ENCODE measurements around the gene DSTN.
A peak's percentile ranks its signal among the peaks of the same experiment; 100 is the strongest.

DSTN gene

DNA sequence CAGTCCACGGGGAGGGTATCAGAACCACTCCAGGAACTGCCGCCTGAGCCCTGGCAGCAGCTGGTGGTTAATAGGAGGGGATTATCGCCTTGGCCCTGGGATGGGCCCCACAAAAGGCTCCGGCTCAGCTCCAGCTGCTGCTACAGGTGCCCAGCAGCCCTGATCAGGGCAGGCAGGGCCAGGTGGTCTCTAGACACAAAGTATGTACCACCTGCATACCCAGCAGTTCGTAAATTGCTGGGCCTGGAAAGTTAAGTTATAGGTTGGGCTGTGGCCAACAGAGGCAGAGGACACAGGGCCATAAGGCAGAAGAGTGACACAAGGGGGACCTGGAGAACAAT is 77.1 kb downstream of the DSTN start:
- Histone ChIP-seq H3K4me3 (ENCODE audit: low read length, poor library complexity, severe bottlenecking) (no peak overlapping the region), H3F3A (ENCODE audit: low read depth) (no peaks in the 10 kb centered on the region), H4K20me1 (ENCODE audit: insufficient read depth, low read length, poor library complexity, severe bottlenecking) (no peaks in the 10 kb centered on the region), H2AFZ (ENCODE audit: low read length) (no peak overlapping the region), H3K4me1 (ENCODE audit: insufficient read depth, low read length, poor library complexity, severe bottlenecking) (peaks cover 36% of the 10 kb centered on the region), H3K9me3 (ENCODE audit: insufficient read depth, low read depth, low read length) (no peaks in the 10 kb centered on the region), H3K9ac (ENCODE audit: low read depth, low read length, poor library complexity, severe bottlenecking) (peak overlapping the region; percentile 47), H3K36me3 (ENCODE audit: insufficient read depth, low read length) (peaks cover 10% of the 10 kb centered on the region; the same call in 1 of the 2 replicates), H3K4me2 (ENCODE audit: low read depth, low read length, poor library complexity, severe bottlenecking) (no peak overlapping the region), H3K27me3 (ENCODE audit: insufficient read depth, low read length, poor library complexity, severe bottlenecking) (no peaks in the 10 kb centered on the region), H3K79me2 (ENCODE audit: insufficient read depth, low read length) (peaks cover 55% of the 10 kb centered on the region; the same call in 1 of the 2 replicates), H3K9me2 (replicated peaks; ENCODE audit: low read depth, low read length) (no peaks in the 10 kb centered on the region)
- TF ChIP-seq CTCF (conservative IDR thresholded peaks at IDR 0.05; ENCODE audit: low read length) = no peak
- no peak for TF ChIP-seq EZH2phosphoT487 (IDR thresholded peaks at IDR 0.05; ENCODE audit: borderline replicate concordance)

DNA sequence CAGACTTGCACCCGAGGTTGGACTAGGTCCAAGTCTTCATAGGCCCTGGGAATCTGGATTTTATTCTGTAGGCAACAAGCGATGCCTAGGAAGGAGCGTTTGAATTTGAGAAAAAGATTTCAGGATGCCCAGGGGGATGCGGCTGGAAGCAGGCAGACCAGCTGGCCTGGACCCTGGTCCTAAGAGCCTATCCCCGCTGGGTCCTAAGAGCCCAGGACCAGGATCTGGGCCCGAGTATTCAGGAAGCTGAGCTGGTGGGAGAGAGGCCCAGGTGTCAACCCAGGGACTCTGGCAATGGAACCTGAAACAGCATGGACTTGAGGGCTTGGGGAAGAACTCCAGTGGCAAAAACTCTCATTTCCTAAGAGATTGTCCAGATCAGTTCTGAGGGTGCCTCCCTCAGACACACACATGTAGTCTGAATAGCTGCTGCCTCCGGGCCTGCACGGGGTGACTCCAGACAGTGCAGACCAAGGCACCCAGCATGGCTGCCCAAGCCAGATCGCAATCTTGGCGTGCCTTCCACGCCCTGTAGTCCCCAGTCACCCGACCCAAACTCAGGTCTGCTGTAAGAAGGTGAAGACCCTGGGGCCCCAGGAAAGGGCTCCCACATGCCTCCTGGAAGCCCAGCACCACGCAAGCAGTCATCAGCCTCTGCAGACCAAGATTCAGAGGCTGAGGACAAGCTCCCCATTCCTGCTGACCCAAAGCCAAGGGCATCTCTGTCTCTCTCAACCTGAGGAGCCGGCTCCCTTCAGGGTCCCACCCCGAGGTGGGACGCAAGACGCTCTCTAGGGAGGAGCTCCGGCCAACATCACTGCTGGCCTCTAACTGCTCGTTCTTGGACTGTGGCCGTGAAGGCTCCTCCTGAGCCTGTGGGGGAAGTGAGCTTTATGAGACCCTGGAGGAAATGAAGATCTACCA is 77.8 kb downstream of the DSTN start:
- Histone ChIP-seq H3K9me2 (replicated peaks; ENCODE audit: low read depth, low read length) (no peaks in the 10 kb centered on the region), H3F3A (ENCODE audit: low read depth) (no peaks in the 10 kb centered on the region), H3K36me3 (ENCODE audit: insufficient read depth, low read length) (peaks cover 3% of the 10 kb centered on the region; the same call in 1 of the 2 replicates), H2AFZ (ENCODE audit: low read length) (no peak overlapping the region), H3K9me3 (ENCODE audit: insufficient read depth, low read depth, low read length) (no peaks in the 10 kb centered on the region), H3K79me2 (ENCODE audit: insufficient read depth, low read length) (peaks cover 55% of the 10 kb centered on the region; the same call in 1 of the 2 replicates), H3K9ac (ENCODE audit: low read depth, low read length, poor library complexity, severe bottlenecking) (peak overlapping the region; percentile 47), H3K27me3 (ENCODE audit: insufficient read depth, low read length, poor library complexity, severe bottlenecking) (no peaks in the 10 kb centered on the region), H3K4me1 (ENCODE audit: insufficient read depth, low read length, poor library complexity, severe bottlenecking) (peaks cover 36% of the 10 kb centered on the region), H4K20me1 (ENCODE audit: insufficient read depth, low read length, poor library complexity, severe bottlenecking) (no peaks in the 10 kb centered on the region), H3K4me3 (ENCODE audit: low read length, poor library complexity, severe bottlenecking) (no peak overlapping the region), H3K4me2 (ENCODE audit: low read depth, low read length, poor library complexity, severe bottlenecking) (peak overlapping the region; percentile 36)
- TF ChIP-seq EZH2phosphoT487 (IDR thresholded peaks at IDR 0.05; ENCODE audit: borderline replicate concordance) (no peak), CTCF (conservative IDR thresholded peaks at IDR 0.05; ENCODE audit: low read length) (no peak)

- Histone ChIP-seq H4K20me1 (ENCODE audit: insufficient read depth, low read length, poor library complexity, severe bottlenecking) (no peaks in the 10 kb centered on the region), H3K36me3 (ENCODE audit: insufficient read depth, low read length) (no peaks in the 10 kb centered on the region; the same call in 1 of the 2 replicates), H3K9ac (ENCODE audit: low read depth, low read length, poor library complexity, severe bottlenecking) (peak overlapping the region; percentile 47), H3K4me2 (ENCODE audit: low read depth, low read length, poor library complexity, severe bottlenecking) (peak overlapping the region; percentile 36), H3K9me2 (replicated peaks; ENCODE audit: low read depth, low read length) (no peaks in the 10 kb centered on the region), H3K9me3 (ENCODE audit: insufficient read depth, low read depth, low read length) (no peaks in the 10 kb centered on the region), H3K27me3 (ENCODE audit: insufficient read depth, low read length, poor library complexity, severe bottlenecking) (no peaks in the 10 kb centered on the region), H3K79me2 (ENCODE audit: insufficient read depth, low read length) (peaks cover 52% of the 10 kb centered on the region; the same call in 1 of the 2 replicates), H3F3A (ENCODE audit: low read depth) (no peaks in the 10 kb centered on the region), H2AFZ (ENCODE audit: low read length) (no peak overlapping the region), H3K4me3 (ENCODE audit: low read length, poor library complexity, severe bottlenecking) (peak overlapping the region; percentile 13), H3K4me1 (ENCODE audit: insufficient read depth, low read length, poor library complexity, severe bottlenecking) (peaks cover 36% of the 10 kb centered on the region)
- TF ChIP-seq EZH2phosphoT487 (IDR thresholded peaks at IDR 0.05; ENCODE audit: borderline replicate concordance) = no peak
- no peak for TF ChIP-seq CTCF (conservative IDR thresholded peaks at IDR 0.05; ENCODE audit: low read length)
These were observed 78.4 kb downstream of the DSTN start for GRCh38 chr20:17648315-17648646.

All from Loucy (cell line).